Mesothelial cell of epicardium (in vitro differentiated cells): ENCODE results near the gene CENPP. TPM values are rescaled to one million over a fixed set of nuclear protein-coding genes. Genes with fewer than 3 reads are reported as not detected.

Experiments used
- DNase-seq, 2 experiments: peaks; one replicate each; pipeline ENCODE4 v3.0.0; 2021; ENCODE audit warnings: low spot score in 2 of 2; ENCODE audit not compliant: unreplicated experiment in 2 of 2
- H3K27ac Mint-ChIP-seq: 2 replicates; pipeline ENCODE4 v1.8.0; 2021; ENCODE audit warnings: mixed read lengths
- H3K27me3 Mint-ChIP-seq: 2 replicates; pipeline ENCODE4 v1.8.0; 2021; ENCODE audit warnings: low read depth, mixed read lengths
- H3K36me3 Mint-ChIP-seq: 2 replicates; pipeline ENCODE4 v1.8.0; 2021; ENCODE audit warnings: mixed read lengths
- H3K4me1 Mint-ChIP-seq: 2 replicates; pipeline ENCODE4 v1.8.0; 2021; ENCODE audit warnings: mixed read lengths
- H3K4me3 Mint-ChIP-seq: 2 replicates; pipeline ENCODE4 v1.8.0; 2021; ENCODE audit warnings: mild to moderate bottlenecking, moderate library complexity, mixed read lengths
- H3K9me3 Mint-ChIP-seq: 2 replicates; pipeline ENCODE4 v1.8.0; 2021; ENCODE audit warnings: mixed read lengths
- total RNA-seq: library from RNA; stranded (reverse); gene quantifications from 3 replicates; pipeline ENCODE4 v1.2.1, GENCODE V29; 2021
- TF ChIP-seq, protein P1 (sequence below): fragments of 200-600 bp; sonication (generic); IDR thresholded peaks from one replicate; pipeline ENCODE4 v1.5.0; 2021; ENCODE audit warnings: antibody characterized with exemption; ENCODE audit not compliant: unreplicated experiment

Gene CENPP
- total RNA-seq, 1 donor from 2014 or later = 7.8 TPM

DNA sequence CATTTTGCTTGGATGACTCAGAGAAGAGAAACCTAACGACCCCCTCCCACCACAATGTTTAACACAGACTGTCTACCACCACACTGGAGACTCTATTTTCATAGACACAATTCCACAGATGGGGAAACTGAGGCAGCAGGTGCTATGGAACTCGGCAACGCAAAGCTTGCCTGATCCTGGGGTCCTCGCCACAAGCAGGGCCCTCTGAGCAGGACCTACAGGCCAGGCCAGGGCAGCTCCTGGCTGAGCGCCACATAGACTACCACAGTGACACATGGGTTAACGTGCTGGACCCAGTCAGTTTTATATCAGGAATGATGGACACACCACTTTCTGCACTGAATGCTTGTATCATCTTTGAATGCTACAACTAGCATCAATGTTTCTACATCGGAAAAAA, 332.4 kb downstream of the CENPP start:
- no peak overlapping the region for H3K27ac Mint-ChIP-seq
- no peaks in the 10 kb centered on the region for H3K27me3 Mint-ChIP-seq
- peaks cover 10% of the 10 kb centered on the region for H3K36me3 Mint-ChIP-seq
- H3K4me1 Mint-ChIP-seq = no peaks in the 10 kb centered on the region
- TF ChIP-seq, protein P1, sequence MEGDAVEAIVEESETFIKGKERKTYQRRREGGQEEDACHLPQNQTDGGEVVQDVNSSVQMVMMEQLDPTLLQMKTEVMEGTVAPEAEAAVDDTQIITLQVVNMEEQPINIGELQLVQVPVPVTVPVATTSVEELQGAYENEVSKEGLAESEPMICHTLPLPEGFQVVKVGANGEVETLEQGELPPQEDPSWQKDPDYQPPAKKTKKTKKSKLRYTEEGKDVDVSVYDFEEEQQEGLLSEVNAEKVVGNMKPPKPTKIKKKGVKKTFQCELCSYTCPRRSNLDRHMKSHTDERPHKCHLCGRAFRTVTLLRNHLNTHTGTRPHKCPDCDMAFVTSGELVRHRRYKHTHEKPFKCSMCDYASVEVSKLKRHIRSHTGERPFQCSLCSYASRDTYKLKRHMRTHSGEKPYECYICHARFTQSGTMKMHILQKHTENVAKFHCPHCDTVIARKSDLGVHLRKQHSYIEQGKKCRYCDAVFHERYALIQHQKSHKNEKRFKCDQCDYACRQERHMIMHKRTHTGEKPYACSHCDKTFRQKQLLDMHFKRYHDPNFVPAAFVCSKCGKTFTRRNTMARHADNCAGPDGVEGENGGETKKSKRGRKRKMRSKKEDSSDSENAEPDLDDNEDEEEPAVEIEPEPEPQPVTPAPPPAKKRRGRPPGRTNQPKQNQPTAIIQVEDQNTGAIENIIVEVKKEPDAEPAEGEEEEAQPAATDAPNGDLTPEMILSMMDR = no peak
- DNase-seq = no peak
- no peak overlapping the region for H3K4me3 Mint-ChIP-seq
- no peaks in the 10 kb centered on the region for H3K9me3 Mint-ChIP-seq

DNA sequence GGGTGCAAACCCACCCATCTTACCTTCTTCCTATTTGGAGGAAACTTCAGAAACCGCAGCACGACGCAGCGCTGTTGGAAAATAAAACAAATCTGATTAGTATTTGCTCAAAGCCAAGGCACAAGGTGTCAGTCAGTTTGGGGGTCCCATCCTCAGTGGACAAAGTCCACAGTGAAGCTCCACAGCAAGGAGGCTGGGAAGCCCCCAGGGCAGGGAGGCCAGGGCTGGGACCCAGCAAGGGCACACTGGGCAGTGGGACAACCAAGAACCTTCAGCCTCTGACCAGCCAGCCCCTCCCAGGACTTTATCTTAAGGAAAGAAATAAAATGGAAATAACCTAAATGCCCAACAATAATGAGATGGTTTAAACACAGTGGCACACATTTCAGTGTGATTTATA, 332.9 kb downstream of the CENPP start:
- no peak for DNase-seq
- H3K27me3 Mint-ChIP-seq = no peaks in the 10 kb centered on the region
- H3K4me3 Mint-ChIP-seq = no peak overlapping the region
- no peaks in the 10 kb centered on the region for H3K9me3 Mint-ChIP-seq
- TF ChIP-seq, protein P1 = no peak
- H3K27ac Mint-ChIP-seq = no peak overlapping the region
- H3K36me3 Mint-ChIP-seq = peaks cover 9% of the 10 kb centered on the region
- H3K4me1 Mint-ChIP-seq = no peaks in the 10 kb centered on the region

DNA sequence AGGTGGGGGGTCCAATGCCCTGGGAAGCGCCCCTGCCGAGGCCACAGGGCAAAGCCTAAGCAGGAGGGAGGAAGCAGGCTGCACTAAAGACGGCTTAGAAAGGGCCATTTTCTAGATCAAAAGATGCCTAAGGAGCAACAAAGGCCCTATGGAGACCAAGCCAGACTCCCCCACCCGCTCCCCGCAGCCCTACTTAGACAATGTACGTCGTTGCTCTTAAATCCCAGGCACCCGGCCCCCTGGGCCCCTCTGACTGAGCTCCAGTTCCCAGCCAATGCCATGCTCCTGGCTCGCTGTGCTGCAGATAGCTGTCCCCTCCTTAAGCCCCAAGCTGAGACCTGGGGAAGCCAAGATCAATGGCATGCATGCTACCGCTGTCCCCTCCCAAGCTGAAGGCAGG, 333.8 kb downstream of the CENPP start:
- TF ChIP-seq, protein P1 = no peak
- H3K27ac Mint-ChIP-seq = no peak overlapping the region

DNA sequence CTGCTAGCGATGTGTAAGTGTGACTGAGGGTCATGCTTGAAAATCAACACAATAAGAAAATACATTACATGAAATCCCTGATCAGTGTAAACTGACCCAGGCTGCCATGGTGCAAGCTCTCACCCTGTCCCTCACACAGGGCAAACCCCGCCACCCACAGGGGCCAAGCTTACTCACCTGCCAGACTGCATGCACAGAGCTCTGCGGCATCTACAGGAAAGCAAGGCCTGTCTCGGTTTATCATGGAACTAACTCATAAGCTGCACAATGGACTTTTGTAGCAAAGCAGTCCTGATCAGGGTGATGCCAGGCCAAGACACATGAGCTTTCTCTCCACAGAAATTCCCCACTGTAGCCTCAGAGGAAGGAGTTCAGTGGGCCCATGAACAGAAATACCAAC, 334.5 kb downstream of the CENPP start:
- peaks cover 5% of the 10 kb centered on the region for H3K36me3 Mint-ChIP-seq
- no peaks in the 10 kb centered on the region for H3K9me3 Mint-ChIP-seq
- H3K27me3 Mint-ChIP-seq = no peaks in the 10 kb centered on the region
- H3K27ac Mint-ChIP-seq = no peak overlapping the region
- peaks cover 5% of the 10 kb centered on the region for H3K4me1 Mint-ChIP-seq
- DNase-seq = no peak
- TF ChIP-seq, protein P1 = no peak
- no peak overlapping the region for H3K4me3 Mint-ChIP-seq

More for the DNA sequence above, 333.8 kb downstream of the CENPP start:
- Mint-ChIP-seq H3K4me1 (no peaks in the 10 kb centered on the region), H3K9me3 (no peaks in the 10 kb centered on the region), H3K36me3 (peaks cover 9% of the 10 kb centered on the region), H3K4me3 (no peak overlapping the region), H3K27me3 (no peaks in the 10 kb centered on the region)
- no peak for DNase-seq

DNA sequence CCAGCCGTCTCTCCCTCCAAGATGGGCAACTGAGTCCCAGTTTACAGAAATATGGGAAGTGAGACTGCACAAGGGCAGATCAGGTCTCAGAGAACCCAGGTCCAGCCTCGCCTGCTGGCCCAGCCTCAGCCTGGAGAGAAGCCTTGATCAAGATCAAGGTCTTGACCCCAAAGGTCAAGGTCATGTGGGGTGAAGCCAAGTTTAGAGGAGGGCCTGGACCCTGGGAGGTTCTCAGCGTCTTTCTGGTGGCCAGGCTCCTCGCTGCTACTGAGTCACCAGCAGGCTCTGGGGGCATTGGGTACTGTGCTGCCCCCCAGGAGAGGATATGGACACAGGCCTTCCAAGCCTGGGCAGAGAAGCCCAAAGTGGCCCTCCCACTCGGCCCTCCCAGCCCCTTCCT, 335.4 kb downstream of the CENPP start:
- no peak overlapping the region for H3K27ac Mint-ChIP-seq
- no peaks in the 10 kb centered on the region for H3K9me3 Mint-ChIP-seq
- H3K27me3 Mint-ChIP-seq = no peaks in the 10 kb centered on the region
- TF ChIP-seq, protein P1 = no peak
- H3K4me1 Mint-ChIP-seq = peaks cover 9% of the 10 kb centered on the region
- no peak for DNase-seq
- H3K4me3 Mint-ChIP-seq = no peak overlapping the region
- peaks cover 3% of the 10 kb centered on the region for H3K36me3 Mint-ChIP-seq

- TF ChIP-seq, protein P1 = no peak
- DNase-seq = no peak
- no peaks in the 10 kb centered on the region for H3K9me3 Mint-ChIP-seq
- no peak overlapping the region for H3K27ac Mint-ChIP-seq
- H3K4me1 Mint-ChIP-seq = peaks cover 9% of the 10 kb centered on the region
- H3K36me3 Mint-ChIP-seq = no peaks in the 10 kb centered on the region
- no peak overlapping the region for H3K4me3 Mint-ChIP-seq
- H3K27me3 Mint-ChIP-seq = no peaks in the 10 kb centered on the region
These were observed 336.0 kb downstream of the CENPP start for GRCh38 chr9:92661743-92662142.
